DMS153 (cell line): ENCODE results near the gene SPAG17.
"Not testable (repeated sequence)": the region's sequence is repeated elsewhere in the genome, so short reads cannot be mapped to it uniquely, and the experiment has no call there.

Source experiments
- DNase-seq: peaks from one replicate; lab custom pipeline; 2025; lab: John Stamatoyannopoulos, UW

SPAG17 gene

DNA sequence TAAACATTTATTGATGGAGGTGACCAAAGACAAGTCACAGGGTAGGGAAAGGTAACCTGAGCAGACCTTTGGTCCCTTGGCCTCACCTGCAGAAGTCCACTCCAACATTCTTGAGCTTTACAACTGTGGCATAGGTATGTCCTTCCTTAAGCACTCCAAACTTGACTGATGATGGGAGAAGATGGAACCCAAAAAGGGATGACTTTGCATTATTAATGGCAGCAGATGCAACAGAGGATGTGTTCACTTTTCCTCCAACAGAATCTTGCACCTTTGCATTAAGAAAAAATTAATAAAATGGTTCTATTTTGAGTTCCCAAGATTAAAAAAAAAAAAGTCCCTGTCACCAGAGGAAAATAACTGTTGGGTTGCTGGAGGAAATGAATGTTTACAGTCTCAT, 213.3 kb downstream of the SPAG17 start:
- no peak for DNase-seq

DNA sequence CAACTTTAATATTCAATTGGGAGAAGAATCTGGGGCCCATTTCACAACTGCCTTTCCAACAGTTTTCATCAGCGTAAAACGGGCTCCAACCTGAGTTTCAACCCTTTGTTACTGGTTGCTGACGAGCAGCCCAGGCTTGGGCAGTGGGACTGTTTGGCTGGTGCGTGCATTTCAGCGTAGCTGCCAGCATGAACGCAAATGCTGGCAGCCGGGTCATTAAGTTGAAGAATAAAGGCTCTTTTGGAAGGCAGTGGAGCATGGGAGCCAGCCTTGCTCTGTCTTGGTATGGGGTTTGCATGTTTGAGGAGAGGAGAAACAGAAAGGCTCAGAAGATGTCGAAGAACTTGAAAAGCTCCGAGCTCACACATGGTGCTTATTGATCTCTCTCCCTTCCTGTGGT, 214.8 kb downstream of the SPAG17 start:
- no peak for DNase-seq

DNA sequence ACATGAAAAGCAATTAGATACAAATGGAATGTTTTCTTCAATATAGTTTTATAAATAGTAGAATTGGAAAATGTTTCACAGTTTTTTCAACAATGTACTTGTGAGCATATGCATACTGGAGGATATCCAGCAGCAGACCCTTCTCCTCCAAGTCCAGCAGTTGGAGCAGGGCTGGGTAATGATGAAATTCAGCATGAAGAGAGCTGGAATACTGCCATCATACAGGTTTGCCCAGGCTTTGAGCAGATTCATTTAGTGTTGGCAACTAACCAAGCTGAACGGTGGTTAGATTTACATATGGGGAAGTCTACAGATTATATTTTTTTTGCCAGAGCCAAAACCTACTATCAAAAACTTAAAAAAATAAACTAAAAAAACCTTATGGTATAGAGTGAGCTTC, 217.1 kb downstream of the SPAG17 start:
- peak; percentile 33 for DNase-seq

DNA sequence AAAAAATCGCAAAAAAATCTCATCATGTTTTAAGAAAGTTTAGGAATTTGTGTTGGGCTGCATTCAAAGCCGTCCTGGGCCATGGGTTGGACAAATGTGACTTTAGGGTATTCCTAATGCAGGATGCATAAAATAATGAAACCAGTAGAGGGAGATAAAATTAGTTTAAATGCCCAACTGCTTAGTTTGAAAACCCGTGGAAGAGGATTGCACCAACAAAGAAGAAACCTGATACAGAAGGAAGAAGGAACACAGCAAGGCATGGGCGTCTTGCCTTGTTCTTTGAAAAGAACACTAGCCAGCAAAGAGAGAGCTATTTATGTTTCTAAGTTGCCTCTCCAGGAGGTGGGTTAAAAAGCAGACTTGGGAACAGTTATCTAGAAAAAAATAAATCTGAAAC, 217.6 kb downstream of the SPAG17 start:
- DNase-seq, result no peak

DNA sequence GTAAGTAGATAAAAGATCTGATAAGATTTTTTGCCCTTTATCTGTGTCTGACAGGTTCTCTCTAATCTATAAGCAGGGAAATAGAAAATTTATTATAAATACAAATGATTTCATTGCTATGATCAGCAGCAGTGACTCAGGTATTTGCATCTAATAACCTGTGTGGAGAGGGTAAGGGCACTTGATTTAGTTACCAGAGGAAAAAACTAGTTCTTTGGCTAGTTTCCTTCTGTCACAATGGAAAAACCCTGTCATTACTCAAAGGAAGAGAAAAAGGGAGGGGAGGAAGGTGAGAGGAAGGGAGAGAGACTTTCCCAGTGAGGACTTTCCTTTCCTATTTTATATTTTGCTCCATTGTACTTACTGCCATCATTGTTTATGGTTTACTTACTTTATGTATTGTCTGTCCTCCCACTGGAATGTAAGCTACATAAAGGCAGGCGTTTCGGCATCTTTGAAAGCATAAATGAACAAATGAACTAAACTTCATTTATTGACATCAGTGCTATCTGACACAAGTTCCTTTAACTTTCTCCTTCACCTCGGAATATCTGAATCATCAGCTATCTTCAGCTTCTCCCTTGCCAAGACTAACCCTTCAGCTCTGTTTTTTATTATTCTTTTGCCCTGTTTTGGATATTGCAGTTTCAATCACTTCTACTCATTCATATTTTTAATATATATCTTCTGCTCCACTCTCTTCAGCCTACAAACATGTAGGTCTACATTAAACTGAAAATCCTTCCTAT, 220.6 kb downstream of the SPAG17 start:
- DNase-seq, result no peak

DNA sequence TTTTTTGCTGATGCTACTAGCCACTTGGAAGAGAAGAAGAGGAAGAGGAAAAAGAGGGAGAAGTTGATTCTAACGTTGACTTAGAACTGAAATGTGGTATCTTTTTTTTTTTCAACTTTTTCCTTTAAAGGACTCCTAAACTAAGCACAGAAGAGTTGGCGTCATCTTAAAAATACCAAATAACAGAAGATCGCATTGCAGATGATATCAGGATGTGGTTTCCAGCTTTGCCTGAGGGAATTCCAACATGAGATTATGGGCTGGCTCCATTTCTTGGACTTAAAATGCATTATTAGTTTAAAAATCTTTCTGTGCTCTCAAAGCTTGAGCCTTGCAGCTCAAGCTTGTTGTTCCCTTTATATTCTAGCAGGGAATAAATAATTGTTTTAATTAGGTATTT, 225.7 kb downstream of the SPAG17 start:
- no peak for DNase-seq

DNA sequence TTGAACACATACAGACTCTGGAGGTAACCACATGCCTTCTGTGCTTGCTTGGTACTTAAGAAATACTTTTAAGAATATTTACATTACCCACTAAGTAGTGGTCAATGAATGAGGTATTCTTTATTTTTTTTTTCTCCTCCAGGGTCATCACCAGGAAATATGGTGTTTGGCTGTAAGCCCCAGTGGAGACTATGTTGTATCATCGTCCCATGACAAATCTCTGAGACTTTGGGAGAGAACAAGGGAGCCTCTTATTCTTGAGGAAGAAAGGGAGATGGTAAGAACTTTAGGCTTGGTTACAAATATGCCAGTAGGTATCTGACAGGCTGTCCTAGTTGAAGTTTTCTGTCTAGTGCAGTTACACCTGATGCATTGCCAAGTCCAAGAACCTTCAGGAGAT, 232.6 kb downstream of the SPAG17 start:
- no peak for DNase-seq

DNA sequence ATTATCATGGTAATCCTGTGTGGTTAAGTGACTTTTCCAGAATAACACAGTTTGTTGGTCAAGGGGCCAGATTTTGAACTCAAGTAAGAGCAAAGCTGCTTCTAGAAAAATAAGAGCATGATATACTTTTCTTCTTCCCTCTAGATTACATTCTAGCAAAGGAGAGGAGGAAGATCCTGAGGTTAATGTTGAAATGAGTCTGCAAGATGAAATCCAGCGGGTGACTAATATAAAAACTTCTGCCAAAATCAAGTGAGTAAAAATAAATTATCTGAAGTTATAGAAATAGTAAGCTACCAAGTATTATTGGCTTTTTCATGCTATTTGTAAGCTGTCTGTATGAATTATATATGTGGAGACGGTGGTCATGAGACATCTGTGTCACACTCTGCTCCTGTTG, 242.7 kb downstream of the SPAG17 start:
- no peak for DNase-seq

DNA sequence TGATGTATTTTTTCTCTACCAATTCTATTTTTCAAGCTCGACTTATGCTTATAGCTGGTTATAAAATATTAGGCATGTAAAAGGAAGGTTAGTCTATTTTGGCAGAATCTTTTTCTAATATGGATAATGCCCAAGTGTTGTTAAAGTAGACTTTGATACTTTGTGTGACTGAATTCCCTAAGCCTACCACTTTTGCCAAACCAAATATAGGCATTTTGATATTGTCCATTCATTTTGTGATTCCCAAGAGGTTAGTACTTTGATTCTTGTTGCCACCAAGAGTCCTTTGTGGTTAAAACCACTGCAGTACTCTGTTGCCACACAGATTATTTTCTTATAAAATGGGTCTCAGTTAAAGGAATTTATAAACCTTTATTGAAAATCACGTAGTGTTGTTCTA, 251.3 kb downstream of the SPAG17 start:
- DNase-seq, result no peak

DNA sequence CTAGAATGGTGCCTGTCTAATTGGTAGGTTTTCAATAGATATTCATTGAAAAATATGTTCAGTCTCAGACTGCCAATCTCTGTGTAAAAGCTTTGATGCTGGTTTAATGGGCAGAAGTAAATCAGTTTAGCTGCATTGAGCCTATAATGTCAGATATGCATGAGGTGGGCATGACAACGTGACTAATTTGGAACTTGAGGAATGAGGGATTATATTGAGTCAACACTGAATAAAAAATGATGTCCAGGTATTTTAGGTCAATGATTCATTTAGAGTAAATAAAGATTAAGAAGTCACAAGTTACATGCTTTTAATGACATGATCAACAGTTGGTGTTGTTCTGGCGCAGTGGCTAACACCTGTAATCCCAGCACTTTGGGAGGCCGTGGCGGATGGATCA, 252.5 kb downstream of the SPAG17 start:
- DNase-seq, result no peak

DNA sequence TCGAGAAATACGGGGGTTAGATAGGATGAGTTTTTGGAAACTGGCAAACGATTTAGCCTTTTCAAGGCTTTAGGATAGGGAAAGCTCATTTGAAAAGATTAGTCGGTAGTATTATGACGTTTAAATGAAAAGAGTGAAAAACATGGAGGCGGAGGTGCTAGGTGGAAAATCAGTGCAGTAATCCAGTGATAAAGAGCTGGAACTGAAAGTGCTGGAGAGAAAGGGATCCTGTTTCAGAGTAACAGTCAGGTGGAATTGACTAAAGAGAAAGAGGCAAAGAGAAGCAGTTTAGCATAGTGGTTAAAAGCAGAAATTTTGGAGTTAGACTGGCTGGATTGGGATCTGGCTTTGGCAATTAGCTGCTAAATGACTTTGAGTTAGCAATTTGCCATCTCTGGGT, 254.5 kb downstream of the SPAG17 start:
- no peak for DNase-seq

DNA sequence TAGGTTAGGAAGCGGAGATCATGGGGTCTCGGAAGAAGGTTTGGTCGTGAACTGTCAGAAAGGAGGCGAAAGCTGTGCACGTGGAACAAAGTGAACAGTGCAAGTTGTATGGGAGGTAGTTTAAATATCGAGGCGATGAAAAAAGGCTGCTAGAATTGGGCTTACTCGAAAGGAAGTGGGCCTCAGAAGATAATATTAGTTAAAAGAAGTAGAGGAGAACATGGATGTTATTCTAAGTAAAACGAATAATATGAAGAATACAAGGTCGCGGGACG, 254.9 kb downstream of the SPAG17 start:
- no peak for DNase-seq

DNA sequence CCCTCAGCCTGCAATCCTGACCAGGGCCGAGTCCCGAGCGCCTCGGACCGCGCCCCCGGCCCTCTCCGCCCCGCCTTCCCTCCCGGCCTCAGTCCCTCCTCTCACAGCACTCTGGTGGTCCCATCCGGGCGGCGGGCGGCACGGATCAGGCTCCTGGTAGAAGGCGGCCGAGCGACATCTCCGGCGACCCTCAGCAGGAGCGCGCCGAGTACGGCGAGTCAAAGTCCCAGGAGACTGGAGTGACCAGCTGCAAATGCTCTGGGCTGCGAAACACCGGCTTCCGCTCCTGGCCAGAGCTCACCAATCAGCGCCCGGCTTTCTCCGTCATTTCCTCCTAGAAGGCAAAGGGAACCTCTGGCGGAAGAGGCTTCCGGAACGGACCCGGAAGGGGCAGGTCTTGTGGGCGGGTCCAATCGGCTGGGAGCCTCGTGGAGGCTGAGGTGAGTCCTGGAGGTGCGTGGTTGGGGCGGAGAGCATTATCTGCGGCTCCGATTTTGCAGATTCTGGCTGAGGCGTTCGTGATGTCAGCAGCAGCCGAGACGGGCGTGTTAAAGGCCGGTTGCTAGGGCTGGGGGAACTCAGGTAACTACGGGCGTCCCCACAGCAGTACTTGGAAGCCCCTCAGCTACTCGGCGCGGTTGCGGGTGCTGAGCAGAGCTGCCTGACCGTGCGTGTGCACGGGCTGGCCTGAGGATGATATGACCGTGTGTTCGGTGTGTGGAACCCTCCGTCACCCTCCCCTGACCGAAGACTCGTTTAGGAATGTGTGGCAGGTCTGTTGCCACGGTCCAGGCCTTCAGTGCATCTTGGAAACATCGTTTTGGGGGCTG, 255.5 kb downstream of the SPAG17 start, which contains the start of the genes GDAP2 and WDR3:
TSS of gene GDAP2 (minus strand) at position 279 of the 830 bp plus-strand sequence. CDS start 9,264 bp downstream, outside the sequence.
TSS of gene WDR3 (plus strand) at position 397 of the 830 bp plus-strand sequence. CDS start 3,581 bp downstream, outside the sequence.
- DNase-seq, result peak; percentile 96

DNA sequence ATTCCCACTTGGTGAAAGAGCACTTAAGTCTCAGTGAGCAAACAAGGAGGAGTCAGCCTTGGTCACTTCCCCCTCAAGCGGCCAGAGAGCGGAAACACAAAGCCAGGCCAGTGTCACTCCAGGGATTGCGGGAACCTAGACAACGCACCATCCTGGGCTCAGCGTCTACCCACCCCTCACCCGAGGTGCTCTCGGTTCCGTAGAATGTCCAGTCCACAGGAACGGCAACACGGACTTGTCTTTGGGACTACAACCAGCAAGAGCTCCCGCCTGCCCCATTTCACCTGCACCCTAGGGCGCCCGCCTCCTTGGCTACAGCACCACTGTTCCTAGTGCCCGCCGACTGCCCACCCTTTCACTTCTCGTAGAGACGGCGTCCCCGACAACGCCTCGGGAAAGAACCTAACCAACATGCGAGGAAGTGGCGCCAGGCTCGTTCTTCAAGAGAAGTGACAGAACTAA, 256.1 kb downstream of the SPAG17 start:
- DNase-seq, result peak; percentile 25

DNA sequence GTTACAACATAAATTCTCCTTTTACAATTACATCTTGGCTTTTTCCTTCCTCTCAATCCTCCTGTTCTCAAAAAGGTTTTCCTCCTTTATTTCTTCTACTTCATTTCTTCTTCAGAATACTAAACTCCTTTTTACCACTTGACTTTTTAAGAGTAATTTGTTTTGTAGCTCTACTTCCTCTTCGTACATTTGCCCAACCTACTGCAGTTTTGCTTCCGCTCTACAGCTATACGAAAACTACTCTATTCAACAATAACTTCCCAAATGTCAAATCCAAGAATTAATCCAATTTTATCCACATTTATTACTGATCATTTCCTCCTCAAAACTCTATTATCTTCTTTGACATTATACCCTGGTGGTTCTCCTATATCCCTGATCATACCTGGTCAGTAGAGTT, 259.0 kb downstream of the SPAG17 start:
- DNase-seq, result no peak

DNA sequence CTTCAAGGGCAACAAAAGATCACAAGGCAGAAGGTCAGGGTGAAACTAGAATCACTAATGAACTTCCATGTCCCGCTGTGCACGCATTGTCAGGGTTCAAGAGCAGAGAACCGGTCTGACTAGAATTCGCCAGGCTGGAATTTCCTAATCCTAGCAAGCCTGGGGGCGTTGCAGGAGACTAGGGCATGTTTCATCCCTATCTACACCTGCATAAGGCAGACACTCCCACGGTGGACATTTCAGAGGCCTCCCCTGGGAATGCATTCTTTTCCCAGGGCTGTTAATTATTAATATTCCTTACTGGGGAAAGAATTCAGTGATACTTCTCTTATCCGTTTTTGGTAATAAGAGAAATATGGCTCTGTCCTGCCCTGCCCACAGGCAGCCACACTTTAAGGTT, 262.3 kb downstream of the SPAG17 start:
- DNase-seq, result not testable (repeated sequence)

DNA sequence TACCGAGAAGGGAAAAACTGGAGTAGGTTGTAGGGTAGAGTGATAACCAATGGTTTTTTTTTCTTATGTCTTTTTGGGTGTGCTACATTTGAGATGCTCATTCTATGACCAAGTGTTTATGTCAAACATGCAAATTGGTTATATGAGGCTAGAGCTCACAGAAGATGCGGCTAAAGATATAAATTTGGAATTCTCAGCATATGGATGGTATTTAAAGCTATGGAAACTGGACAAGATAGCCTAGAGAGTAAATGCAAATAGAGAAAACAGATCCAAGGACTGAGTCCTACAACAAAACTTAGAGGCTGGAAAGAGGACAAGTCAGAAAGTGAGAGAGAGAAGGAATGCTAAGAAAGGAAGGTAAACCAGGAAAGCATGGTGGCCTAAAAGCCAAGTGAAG, 263.0 kb downstream of the SPAG17 start:
- no peak for DNase-seq

DNA sequence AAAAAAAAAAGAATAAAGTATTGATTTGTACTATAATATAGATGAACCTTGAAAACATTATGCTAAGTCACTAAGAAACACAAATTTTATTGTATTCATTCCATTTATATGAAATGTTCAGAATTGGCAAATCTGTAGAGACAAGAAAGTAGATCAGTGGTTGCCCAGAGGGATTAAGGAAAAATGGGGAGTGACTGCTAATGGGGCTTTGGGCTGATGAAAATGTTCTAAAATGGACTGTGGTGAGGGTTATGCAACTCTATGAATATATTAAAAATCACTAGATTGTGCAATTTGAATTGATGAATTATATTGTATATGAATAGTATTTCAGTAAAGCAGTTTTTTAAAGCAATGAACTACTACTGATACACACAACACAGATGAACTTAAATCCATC, 265.7 kb downstream of the SPAG17 start:
- DNase-seq, result no peak

DNA sequence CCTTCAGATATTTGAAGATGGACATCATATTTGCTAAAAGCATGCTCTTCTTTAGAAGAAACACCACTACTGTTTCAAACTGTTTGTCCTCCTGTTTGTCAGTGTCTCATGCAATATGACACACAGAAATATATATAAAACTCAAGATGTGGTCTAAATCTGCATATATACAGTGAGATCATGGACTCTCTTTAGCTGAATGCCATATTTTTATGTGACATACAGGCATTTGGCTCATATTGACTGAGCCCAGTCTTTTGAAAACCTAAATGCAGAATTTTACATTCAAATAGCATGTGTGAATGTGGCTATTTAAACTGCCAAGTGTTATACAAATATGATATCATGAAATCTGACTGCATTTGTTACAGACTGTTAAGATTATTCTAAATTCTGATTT, 274.0 kb downstream of the SPAG17 start:
- DNase-seq, result no peak

DNA sequence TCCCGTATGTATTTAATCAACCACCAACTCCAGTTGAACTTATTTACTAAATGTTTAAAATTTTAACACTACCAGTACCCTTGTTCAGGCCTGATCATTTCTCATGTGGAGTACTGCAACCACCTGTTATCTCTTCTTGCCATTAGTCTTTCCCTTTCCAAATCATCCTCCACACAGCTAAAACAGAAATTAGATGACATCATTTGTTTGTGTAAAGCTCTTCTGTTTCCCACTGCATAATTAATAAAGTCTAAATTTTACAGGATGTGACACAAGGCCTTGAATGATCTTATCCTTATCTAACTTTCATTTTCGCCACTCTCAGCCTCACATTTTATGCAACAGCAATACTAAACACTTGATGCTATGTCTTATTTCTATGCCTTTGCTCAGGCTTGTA, 280.0 kb downstream of the SPAG17 start:
- DNase-seq, result no peak

DNA sequence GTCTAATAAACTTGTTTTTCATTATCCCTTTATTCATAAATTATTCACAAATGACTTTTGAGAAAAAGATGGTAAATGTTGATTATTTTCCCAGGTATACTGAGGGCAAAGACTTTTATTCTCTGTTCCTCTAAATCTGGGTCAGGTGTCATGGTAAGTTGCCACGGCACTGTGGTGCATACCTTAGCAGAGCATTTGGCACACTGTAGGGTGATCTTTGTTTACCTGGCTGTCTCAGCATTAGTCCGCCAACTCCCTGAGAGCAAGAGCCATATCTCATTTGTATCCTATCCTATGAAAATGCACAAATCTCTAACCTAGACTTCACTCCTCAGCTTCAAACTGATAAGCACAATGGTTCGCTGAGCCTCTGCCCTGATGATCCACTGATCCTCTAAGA, 280.5 kb downstream of the SPAG17 start:
- DNase-seq, result no peak
